Esophagus squamous epithelium (tissue), 4 donors: Measurements from ENCODE around the gene ZMYND8.

Experiments used
- CTCF ChIP-seq, 6 experiments: fragments of 450-650 bp in 4 of 6; fragments of 200-600 bp in 2 of 6; sonication (generic) in 2 of 6; IDR thresholded peaks; one replicate each; pipeline ENCODE4 v1.5.1; 2016 to 2019; ENCODE audit warnings: antibody characterized with exemption in 6 of 6, mild to moderate bottlenecking in 4 of 6, moderate library complexity in 4 of 6
- POLR2A ChIP-seq, 4 donors: fragments of 450-650 bp; IDR thresholded peaks; one replicate each; pipeline ENCODE4 v1.6.1; 2017; ENCODE audit warnings: antibody characterized with exemption in 4 of 4, mild to moderate bottlenecking in 4 of 4, moderate library complexity in 3 of 4

- TF ChIP-seq CTCF (IDR thresholded peaks at IDR 0.05): no peak
- TF ChIP-seq POLR2A (IDR thresholded peaks at IDR 0.05): no peak
These were observed 14.6 kb upstream of the ZMYND8 start for GRCh38 chr20:47370850-47371782.
